ENCODE data around the gene IL4I1. TPM values are rescaled to one million over a fixed set of nuclear protein-coding genes. Genes with fewer than 3 reads are reported as not detected.
"Not testable (repeated sequence)": the region's sequence is repeated elsewhere in the genome, so short reads cannot be mapped to it uniquely, and the experiment has no call there.

IL4I1 gene
- total RNA-seq, 1 donor from 2014 or later = 20.6 TPM

DNA sequence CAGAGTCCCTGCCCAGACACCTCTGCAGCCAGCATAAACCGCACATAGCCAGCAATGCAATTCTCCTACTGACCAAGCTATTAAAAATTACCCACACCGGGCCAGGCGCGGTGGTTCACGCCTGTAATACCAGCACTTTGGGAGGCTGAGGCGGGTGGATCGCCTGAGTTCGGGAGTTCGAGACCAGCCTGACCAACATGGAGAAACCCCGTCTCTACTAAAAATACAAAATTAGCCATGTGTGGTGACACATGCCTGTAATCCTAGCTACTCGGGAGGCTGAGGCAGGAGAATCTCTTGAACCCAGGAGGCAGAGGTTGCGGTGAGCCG lies 28.2 kb upstream of the IL4I1 start:
- DNase-seq (ENCODE audit: extremely low read depth, low read depth, low spot score) = not testable (repeated sequence)

DNA sequence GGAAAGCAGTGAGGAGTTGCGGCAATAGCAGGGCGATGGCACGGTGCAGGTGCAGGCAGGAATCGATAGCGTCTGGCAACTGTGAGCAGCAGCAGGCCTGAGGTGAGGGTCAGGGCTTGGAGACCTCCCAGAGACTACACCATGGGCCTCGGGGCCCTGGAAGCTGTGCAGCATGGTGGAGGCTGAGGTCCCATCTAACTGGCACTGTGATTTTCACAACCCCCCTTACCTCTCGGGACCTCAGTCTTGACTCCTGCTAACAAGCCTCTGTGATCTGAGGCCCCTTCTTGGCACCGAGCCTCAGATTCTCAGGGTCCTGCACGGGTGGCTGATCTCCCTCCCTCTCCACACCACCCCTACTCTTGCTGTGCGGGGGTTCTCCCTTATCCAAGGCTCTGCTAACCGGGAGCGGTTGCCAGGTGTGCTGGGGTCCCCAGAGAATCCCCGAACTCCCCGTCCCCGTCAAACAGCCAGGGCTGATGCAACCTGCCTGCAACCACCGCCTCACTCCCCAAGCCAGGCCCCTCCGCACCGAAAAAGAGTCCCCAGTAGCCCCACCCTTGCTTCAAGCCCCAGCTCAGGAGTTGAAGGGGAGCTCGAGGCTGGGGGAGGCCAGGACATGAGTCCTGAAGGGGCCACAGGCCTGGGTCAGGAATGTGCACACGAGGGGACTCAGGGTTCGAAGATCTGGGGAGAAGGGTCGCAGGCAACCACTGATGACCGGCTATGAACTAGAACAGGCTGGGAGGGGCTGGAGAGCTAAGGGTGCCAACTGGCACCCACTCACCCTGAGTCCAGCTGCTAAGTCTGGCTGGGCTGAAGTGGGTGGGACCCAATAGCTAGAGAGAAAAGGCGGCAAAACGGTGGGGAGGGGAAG lies 27.6 kb upstream of the IL4I1 start:
- DNase-seq (ENCODE audit: extremely low read depth, low read depth, low spot score) = no peak

DNA sequence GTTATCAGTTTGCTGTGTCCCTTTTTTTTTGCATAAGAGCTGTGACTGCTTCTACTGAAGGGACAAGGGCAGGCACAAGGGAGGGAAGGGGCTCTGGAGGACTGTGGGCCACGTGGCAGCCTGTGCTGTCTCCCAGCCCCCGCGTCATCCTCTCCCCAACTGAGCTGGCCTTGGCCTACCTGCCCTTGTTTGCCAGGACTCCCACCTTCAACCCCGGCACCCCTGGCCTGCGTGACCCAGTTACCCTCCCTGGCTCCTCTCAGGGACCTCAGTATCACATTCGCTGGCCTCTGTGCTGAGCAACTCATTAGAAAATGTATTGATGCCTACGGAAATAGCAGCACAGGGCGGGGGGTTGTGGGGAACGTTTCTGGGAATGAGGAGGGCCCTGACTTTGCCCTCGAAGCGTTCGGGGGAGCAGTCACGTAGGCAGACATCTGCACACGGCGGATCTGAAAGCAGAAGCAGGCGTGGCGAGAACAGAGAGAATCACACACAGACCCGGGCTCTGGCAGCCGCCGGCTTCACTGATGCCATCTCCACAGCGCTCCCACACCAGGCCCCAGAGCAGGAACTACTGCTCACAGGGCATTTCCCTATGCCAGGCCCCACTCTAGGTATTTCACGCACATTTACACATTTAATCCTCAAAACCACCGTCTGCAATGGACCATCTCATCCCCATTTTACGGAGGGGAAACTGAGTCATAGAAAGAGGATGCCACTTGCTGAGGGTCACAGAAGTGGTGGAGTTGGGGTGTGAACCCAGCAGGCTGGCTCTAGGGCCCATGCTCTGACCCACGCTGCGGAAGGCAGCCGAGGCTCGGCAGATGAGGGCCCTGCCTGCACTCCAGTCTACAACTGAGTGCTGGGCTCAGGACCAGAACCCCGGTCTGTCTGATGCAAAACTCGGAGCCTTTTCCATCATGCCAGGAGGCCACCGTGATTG lies 26.6 kb upstream of the IL4I1 start:
- no peak for DNase-seq (ENCODE audit: extremely low read depth, low read depth, low spot score)

DNA sequence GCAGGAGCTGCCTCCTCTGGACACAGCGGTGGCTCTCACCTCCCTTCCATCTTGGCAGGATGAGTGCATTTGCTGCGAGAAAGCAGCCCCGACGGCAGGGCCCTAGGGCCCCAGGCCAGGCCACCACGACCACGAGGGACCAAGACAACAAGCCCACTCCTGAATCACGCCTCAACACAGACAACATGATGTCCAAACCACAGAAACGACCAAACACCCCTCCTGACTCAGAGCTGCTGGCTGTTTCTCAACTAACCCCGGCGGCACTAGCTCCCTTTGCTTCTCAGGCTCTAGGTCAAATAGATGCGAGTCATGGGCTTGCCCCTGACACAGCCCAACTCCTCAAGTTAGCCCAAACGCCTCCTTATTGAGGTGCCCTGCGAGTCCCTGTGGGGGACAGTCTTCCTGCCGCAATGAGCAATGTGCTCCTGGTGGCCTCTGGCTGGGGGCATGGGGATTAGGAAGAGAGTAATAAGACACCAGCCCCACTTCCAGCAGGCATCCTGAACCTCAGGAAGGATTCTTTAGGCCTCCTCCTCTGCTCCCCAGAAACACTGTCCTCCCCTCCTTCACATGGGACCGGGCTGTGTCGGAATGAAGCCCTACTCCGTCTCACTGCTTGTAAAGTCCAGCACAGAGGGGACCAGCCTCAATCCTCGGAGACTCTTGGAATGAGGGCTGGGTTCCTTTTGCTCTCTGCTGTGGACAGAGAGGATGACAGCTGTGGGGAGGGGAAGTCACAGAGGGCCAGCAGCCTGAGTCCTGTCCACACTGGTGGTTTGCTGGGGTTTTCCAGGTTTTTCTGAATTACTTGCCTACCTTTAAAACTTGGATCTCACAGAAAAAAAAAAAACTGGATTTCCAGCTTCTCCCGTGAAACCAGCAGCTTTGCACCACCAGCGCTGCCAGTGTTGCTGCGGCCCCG lies 25.4 kb upstream of the IL4I1 start:
- DNase-seq (ENCODE audit: extremely low read depth, low read depth, low spot score) = no peak

DNA sequence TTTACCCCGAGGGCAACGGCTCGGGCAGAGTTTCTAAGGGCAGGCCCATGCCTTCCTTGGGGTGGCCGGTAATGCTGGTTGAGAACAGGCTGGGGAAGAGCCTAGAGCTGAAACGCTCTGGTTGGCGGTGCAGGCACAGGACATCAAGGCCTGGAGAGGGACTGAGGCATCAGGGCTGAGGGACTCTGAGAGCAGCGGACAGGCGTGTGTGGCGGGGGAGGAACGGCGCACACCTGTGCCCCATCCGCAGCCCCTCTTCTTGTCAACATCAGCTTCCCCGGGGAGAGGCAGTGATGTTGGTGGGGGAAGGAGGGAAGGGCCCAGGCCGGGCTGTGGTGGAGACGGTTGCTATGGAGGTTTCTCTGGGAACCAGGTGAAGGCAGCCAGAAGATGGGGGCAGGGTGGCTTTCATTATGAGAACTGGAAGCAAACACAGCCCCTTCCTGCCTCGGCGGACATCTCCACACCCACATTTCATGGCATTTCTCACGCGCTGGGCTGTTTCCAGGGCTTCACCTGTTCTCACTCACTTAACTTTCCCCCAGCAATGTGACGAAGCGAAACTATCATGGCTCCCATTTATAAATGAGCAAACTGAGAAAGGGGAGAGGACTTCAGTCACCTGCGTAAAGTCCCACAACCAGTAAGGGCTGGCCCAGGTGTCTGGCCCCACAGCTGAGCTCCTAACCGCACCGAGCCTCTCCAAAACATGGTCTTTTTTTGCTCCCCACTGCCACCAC lies 24.1 kb upstream of the IL4I1 start:
- no peak for DNase-seq (ENCODE audit: extremely low read depth, low read depth, low spot score)

DNA sequence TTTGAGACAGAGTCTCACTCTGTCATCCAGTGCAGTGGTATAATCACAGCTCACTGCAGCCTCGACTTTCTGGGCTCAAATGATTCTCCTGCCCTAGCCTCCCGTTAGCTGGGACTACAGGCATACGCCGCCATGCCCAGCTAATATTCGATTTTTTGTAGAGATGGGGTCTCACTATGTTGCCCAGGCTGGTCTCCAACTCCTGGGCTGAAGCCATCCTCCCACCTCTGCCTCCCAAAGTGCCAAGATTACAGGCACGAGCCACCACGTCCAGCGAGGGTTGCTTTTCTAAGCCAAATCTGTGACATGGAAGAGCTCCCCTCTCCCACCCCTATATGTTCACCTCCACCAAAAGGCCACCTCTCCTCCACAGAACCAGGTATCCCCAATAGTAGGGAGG lies 21.4 kb upstream of the IL4I1 start:
- no peak for DNase-seq (ENCODE audit: extremely low read depth, low read depth, low spot score)

DNA sequence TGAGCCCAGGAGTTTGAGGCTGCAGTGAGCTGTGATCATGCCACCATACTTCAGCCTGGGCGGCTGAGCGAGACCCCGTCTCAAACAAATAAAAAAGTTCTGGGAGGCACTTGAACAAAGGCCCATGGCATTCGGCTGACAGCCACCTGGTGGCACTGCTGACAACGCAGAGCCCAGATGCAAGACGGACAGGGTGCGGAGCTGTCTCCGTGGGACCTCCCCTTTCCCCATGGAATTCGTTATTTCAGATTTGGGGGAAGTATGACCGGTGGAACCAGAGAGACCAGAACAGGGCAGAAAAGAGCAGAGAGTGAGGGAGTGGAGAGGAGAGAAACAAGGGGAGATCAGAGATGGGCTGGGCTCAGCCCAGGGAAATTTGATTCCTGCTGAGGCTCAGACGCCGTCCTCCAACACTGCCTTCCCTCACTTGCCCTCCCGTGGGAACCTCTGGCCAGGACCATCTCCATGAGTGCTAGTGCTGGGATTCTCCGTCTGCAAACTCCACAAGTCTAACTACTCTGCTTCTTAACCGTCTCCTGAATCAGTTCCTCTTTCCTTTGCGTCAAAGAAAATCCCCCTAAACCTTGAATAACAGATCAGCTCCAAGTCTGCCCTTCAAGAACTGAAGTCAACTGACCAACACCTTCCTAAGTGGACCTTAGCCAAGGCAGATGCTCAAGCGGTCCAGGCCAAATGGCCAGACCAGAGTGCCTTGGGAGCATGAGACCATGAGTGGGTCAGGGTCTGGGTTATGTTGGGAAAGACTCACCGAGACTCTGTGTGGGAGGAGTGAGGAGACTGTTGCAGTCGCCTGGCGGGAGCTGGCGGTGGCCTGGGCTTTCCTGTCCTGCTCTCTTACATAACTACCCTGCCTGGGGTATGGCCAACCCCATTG lies 20.4 kb upstream of the IL4I1 start:
- DNase-seq (ENCODE audit: extremely low read depth, low read depth, low spot score) = no peak

DNA sequence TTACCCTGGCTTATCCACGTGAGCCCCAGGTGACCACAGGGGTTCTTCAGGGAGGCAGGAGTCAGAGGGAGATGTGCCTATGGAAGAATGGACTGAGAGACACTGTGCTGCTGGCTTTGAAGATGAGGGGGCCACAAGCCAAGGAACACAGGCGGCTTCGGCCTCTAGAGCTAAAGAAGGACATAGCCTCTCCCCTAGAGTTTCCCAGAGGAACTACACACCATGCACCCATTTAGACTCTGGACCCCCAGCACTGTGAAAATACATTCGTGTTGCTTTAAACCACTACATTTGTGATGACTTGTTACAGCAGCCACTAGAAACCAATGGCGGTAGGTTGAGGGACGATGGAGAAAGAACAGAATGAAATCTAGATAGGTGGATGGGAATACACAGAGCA lies 18.6 kb upstream of the IL4I1 start:
- no peak for DNase-seq (ENCODE audit: extremely low read depth, low read depth, low spot score)

DNA sequence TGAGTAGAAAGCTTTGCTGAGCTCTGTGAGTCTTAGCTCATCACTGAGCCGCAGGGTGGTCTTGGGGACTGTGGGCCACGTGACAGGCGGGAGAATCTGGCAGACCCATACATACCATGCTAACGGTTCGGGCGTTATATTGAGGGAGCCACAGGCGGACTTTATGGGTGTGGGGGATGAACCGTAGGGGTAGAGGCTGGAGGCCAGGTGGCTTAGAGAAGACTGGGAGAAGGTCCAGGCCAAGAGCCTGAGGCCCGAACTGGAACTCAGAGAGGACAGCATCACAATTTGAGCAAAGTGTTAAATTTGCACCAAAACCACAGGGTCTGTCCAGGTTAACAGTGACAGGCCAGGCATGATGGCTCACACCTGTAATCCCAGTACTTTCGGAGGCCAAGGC lies 17.0 kb upstream of the IL4I1 start:
- DNase-seq (ENCODE audit: extremely low read depth, low read depth, low spot score) = no peak

DNA sequence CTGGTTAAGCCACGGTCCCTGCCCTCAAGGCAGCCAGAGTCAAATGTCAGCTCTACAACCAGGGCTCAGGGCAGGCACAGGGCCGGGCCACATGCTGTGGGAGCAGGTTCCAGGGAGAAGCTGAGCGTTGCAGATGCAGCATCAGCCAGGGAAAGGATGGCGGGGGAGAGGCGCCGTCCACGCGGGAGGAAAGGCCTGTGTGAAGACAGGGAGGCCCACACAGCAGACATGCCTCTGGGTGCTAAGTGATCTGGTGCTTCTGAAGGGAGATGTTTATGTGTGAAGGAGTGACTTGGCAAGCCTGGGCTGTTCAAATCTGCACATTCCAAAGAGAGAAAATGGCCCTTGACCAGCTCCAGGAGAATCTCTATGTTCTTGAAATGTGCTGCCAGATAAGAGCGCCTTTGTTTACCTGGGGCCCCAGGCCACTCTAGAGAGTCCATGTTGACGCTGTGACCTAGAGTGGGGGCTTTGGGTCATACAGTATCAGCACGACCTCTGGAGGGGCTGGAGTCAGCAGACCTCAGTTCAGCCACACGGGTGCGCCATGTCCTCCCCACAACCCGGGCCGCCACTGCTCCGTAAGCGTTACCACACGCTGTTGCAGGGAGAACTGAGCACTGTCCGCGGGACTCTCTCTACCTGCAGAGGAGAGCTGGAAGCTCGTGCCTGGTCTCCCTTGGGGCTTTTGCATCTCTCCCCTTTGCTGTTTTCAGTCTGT lies 16.4 kb upstream of the IL4I1 start:
- no peak for DNase-seq (ENCODE audit: extremely low read depth, low read depth, low spot score)

DNA sequence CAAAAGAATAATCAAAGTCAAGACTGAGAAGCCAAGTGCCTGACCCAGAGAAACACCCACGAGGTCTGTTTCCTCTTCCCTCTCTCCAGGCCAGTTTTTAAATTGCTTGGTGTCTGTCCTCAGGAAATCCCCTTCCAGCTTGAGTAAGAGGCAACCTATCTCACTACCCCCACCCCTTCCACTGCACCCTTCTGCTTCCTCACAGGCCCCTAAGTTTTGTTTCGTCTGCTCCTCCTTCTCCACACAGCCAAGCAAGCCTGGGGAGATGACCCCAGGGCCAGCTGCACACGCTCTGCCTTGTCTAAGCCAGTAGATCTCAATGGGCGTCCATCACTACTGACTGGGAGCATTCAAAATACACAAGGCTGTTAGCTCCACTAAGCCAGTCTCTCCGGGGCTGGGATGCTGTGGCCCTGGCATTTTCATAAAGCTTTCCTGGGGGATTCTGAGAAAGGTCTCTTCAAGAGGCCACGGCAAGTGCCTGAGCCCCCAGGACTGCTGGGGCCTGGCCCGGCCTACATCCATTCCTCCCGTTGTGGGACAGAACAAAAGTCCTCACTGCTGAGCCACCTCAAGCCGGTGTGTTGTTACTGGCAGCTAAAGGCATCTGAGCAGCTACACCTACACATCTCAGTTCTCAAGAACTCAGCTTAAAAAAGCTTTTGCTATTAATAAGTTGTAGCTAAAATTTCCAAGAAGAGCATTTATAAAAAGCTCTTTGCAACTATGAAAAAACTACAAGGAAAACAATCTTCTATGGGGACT lies 14.9 kb upstream of the IL4I1 start:
- no peak for DNase-seq (ENCODE audit: extremely low read depth, low read depth, low spot score)

DNA sequence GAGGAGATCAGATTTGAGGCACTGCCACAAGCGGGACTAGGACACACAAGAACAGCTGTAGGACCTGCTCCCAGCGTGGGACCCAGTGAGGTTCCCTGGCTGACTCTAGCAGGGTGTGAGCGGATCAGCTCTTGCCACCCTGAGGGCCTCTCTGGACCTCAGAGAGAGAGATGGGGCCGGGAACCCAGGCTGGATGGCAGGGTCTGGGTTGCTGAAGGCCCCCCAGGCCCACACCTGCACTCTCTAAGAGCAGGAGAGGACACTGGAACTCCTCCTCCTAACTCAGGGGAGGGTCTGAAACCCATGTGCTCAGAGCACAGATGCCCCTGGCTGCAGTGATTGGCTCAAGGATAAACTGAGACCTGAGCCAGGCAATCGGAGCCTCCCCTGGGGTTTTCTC lies 13.5 kb upstream of the IL4I1 start:
- no peak for DNase-seq (ENCODE audit: extremely low read depth, low read depth, low spot score)

DNA sequence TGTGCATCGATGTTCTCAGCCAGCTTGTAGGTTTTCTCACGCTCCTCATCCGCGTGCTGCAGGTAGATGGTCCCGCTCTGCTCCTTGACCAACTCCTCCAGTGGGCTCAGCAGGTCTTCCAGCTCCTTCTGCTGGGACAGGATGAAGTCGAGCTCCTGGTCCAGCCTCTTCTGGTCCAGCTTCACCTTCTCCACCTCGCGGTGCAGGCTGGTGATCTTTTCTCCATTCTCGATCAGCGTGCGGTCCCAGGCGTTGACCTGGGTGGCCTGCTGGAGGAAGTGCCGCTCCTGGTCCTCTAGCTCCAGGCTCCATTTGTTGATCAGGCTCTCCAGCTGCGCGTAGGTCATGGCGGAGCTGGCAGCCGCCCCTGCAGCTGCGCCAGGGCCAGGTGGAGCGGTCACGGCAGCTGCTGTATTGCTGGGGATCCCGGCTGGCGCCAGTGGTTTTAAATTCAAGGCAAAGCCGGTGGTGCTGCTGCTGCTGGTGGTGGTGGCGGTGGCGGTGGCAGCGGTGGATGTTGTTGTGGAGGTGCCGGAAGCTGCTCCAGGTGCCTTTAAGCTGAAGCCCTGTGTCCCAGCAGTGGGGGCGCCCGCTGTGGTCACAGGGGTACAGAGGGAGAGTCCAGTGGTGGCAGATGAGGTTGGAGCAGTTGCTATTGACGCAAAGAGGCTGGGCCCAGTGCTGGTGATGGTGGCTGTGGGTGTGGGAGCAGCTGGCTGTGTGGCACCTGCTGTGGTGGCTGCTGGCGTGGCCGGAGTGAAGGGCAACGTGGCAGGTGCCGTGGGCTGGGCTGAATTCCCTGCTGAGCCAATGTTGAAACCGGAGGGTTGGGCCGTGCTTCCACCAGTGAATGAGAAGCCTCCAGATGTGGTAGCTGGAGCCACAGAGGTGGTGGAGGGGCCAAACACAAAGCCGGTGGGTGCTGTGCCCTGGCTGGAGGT lies 12.1 kb upstream of the IL4I1 start:
- DNase-seq (ENCODE audit: extremely low read depth, low read depth, low spot score) = no peak

DNA sequence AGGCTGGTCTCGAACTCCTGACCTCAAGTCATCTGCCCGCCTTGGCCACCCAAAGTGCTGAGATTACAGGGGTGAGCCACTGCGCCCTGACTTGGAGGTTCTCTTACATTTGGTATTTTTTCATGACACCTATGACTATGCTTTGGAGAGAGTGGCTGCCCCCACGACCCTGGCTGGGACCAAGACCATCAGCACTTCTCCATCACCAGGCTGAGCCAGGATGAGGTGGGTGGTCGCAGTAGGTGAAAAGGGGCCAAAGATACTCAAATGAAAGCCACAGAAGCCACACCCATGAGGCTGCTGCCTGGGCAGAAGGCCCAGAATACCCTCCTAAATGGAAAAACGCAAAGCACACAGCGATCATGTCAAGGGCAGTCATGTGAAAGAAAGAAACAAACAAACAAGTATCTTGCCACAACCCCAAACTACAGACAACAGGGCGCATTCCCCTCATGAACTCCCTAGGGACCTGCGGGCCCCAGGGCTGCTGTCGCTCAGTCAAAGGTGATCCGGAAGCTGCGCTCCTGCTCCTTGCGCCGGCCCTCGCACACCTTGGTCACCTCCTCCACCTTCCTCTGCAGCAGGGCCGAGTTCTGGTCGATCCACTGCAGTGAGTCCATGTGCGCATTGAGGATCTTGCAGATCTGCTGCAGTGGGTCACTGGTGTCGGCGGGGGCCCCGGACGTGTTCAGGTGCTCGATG lies 11.2 kb upstream of the IL4I1 start:
- no peak for DNase-seq (ENCODE audit: extremely low read depth, low read depth, low spot score)

DNA sequence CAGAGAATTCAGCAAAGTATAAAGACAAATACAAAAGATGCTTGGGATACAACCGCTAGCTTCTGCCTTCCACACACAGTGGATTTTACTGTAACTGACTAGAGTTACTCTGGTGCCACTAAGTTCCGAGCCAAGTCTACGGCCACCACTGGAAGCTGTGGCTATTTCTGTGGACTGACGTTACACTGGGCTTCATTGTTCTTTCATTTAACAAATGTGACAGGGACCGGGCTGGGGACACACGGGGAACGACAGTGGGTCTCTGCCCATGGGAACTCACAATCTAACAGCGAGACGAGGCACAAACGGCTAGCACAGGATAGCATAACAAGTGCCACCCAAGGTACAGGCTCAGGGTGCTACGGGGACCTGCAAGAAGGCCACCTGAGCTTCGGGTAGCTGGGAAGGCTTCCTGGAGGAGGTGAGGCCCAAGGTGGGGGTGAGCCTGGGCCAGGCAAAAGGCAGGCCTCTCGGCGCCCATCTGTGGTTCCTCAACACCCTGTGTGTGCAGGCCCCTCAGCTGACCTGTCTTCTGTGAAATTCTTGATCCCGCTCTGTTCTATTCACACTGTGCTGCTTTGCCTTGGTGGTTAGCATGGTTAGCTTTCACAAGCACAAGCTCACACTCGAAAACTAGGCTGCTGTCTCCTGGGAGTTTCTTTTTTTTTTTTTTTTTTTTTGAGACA lies 10.3 kb upstream of the IL4I1 start:
- DNase-seq (ENCODE audit: extremely low read depth, low read depth, low spot score) = no peak

Data from glomerular endothelial cell (primary cell).